Measurements from ENCODE around the gene KRT76.

- no peak for TF ChIP-seq CTCF (IDR thresholded peaks at IDR 0.05)
- TF ChIP-seq EZH2 (IDR thresholded peaks at IDR 0.05; ENCODE audit: borderline replicate concordance, insufficient read depth, low read depth, low read length, poor library complexity, severe bottlenecking), result no peak
Measured at GRCh38 chr12:52769946-52770345, 7.2 kb downstream of the KRT76 start.
